Globus pallidus (tissue), 1 donor: ENCODE measurements around the gene PWWP2B.

ENCODE experiments used
- DNase-seq: peaks from one replicate; pipeline ENCODE4 v3.0.0-alpha.2; 2015; ENCODE audit warnings: low spot score

Gene PWWP2B

GRCh38 chr10:132407243-132407746 is 10.3 kb downstream of the PWWP2B start:
- DNase-seq, result no peak

DNA sequence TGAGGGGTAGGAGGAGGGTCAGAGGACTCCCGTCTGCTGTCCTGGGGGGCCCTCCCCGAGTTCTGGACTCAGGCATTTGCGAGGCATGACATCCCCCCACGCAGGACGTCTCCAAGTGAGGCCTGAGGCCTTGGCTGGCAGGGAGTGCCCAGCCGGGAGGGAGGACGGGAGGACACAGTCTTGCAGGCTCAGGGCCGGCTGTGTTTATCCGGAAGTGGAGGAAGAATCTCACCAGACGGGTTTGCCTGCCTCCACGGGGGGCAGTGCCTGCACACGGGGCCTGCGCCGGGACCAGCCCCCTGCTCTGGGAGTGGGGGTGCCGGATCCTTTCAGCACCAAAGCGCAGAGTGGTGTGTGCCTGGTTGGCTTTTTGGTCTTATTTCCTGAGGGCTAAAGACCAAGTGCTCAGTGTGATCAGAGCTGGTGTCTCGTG is 10.9 kb downstream of the PWWP2B start:
- no peak for DNase-seq

- no peak for DNase-seq
These were observed 11.4 kb downstream of the PWWP2B start for GRCh38 chr10:132408367-132408781.

DNA sequence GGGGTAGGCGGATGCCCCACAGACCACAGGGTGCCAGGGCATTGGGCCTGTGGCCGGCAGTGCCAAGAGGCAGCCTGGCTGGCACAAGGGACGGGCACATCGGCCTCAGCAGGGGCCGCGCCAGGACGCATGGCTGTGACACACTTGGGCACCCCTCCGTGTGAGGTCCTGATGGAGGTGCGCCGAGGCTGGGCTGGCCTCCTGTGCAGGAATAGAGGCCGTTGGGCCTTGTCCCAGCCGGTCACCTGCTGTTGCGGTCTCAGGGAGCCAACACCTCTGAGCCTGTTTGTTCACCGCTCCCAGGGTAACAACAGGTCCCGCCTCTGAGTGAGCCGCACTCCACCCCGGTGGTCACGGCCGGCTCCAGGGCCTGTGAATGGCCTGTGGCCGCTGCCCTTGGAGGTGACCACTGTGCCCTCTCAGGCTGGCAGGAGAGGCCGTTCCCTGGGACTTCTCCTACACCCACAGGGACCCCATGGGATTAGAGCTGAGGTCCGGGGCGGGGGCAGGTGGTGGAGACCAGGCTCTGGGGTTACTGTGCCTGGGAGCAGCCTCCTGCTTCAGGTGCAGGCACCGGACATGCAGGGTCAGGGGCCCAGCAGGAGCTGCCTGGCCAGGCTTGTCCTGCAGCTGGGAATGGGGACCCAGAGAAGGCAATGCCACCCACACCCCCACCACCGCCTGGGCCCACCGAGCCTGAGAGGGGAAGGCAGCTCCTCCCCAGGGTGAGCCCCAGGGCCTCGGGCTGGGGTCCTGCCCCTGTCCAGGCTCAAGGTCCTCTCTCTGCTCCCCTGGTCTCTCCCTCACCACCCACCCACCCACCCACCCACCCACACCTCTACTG is 12.0 kb downstream of the PWWP2B start:
- DNase-seq, result no peak

DNA sequence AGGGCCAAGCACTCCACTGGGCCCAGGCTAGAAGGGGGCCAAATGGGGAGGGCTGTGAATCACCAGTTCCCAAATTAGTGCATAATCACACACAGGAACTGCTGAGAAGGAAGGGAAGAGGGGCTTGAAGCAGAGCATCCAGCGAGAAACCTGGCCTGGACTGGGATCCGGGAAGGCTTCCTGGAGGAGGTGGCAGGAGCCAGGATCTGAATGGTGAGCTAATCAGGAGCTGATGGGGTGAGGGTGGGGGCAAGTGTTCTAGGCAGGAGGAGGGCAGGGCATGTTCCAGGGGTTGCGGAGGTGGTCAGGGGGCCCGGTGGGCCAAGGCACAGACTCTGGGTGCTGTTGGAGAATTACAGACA is 12.6 kb downstream of the PWWP2B start:
- DNase-seq, result no peak

- no peak for DNase-seq
These were observed 13.2 kb downstream of the PWWP2B start for GRCh38 chr10:132410056-132410778.

- DNase-seq, result no peak
These were observed 14.0 kb downstream of the PWWP2B start for GRCh38 chr10:132410779-132411532.

- DNase-seq, result no peak
These were observed 14.7 kb downstream of the PWWP2B start for GRCh38 chr10:132411561-132412253.

DNA sequence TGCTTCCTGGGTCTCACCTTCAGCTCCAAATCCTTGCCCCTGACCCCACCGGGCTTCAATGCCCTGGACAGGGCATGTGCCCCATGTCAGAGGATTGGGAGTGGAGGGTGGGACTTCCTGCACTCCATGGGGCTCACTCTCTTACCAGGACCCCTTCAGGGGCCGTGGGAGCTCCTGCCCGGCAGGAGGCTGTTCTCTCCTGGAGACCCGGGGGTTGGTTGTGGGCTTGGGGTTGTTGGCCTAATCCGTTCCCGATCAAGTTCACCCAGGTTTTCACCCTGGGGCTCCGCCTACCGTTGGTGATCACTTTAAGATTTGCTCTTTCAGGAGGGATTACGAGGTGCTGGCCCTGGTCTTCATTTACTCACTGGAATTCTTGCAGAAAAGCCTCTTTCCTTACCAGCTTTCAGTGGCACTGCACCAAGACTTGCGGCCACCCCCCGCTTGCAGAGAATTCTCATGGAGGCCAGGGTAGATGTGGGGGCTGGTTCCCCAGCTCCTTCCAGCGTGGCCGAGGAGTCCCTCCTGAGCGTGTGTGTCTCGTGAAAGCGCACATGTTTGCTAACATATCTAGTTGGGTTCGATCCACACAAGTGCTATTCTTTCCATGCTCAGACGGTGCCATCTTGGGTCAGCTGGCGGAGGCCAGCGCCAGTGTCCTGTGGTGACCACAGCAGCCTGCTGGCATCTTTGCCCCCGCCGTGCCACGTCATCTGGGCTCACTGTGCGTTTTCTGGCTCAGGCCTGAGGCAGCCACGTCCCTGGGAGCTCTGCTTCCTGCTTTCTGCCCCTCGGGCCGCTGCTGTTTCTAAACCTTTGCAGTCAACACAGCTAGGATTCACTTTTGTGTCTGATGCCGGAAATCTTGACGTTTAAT is 15.6 kb downstream of the PWWP2B start:
- DNase-seq, result no peak

GRCh38 chr10:132413226-132414205 is 16.5 kb downstream of the PWWP2B start:
- no peak for DNase-seq

GRCh38 chr10:132414402-132415016 is 17.5 kb downstream of the PWWP2B start:
- no peak for DNase-seq

GRCh38 chr10:132415255-132415654 is 18.3 kb downstream of the PWWP2B start:
- no peak for DNase-seq

GRCh38 chr10:132415956-132416355 is 19.0 kb downstream of the PWWP2B start:
- no peak for DNase-seq

- DNase-seq, result no peak
These were observed 19.7 kb downstream of the PWWP2B start for GRCh38 chr10:132416566-132417256.

GRCh38 chr10:132417257-132417910 is 20.4 kb downstream of the PWWP2B start:
- no peak for DNase-seq

GRCh38 chr10:132417957-132418441 is 21.0 kb downstream of the PWWP2B start:
- DNase-seq, result no peak

DNA sequence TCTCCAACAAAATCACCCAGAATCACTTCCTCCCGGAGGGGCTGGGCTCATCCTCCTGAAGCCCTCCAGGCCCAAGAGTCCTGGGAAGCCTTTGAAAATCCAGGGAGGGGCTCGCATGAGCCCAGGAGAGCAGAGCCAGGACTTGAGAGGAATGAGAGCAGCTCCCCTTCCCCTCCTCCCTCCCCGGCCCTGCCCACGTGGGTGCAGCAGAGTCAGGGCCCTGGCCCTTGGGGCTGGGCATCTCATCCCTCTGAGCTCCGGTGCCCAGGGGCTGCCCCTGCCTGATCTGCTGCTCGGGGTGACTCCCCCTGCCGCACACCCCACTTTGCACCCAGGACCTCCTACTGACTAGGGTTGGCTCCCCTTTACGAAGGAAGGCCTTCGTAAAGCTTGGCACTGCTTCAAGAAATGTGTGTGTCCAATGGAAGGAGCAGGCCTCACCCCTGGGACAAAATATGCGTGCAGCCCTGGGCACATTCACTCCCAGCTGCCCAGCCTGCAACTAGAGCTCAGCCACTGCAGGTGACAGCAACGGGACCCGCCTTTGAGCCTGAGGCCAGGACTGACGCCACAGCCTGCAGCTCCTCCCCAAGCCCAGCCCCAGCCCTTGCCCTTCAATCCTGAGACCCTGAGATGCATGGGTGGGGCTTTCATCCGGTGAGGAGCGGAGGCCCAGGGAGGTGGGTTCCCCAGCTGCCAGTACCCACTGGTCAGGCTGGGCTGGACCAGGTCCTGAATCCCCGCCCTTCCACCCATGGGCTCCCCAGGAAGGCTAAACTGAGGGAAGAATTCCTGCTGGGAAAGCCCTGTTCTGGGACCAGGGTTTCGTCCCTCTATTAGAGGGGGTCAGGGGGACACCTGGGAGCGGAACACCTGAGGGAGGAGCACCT is 21.8 kb downstream of the PWWP2B start:
- no peak for DNase-seq
